GM12864 (cell line): ENCODE measurements around the gene TSPO2.

ENCODE experiments used
- DNase-seq: peaks from one replicate; pipeline ENCODE4 v3.0.0-alpha.2; 2011; ENCODE audit warnings: low read depth
- H3K4me3 ChIP-seq: 2 replicates; pipeline ENCODE4 v1.5.1; 2011; ENCODE audit warnings: mild to moderate bottlenecking, low read depth, low read length, control low read depth
- CTCF ChIP-seq: IDR thresholded peaks from 2 replicates; pipeline ENCODE4 v1.5.1; 2011; ENCODE audit warnings: low read depth, mild to moderate bottlenecking, moderate library complexity, low read length, control low read depth, inconsistent platforms; ENCODE audit errors: missing control alignments

The TSPO2 gene

GRCh38 chr6:41056768-41057490, 14.7 kb downstream of the TSPO2 start:
- no peak overlapping the region for H3K4me3 ChIP-seq
- no peak for DNase-seq
- TF ChIP-seq CTCF = no peak

GRCh38 chr6:41058783-41059181, 16.5 kb downstream of the TSPO2 start:
- no peak overlapping the region for H3K4me3 ChIP-seq
- DNase-seq = no peak
- TF ChIP-seq CTCF = peak; percentile 1

GRCh38 chr6:41059556-41059955, 17.3 kb downstream of the TSPO2 start:
- TF ChIP-seq CTCF = no peak
- no peak overlapping the region for H3K4me3 ChIP-seq
- no peak for DNase-seq

- H3K4me3 ChIP-seq = no peak overlapping the region
- TF ChIP-seq CTCF = no peak
- DNase-seq = no peak
Measured at GRCh38 chr6:41061196-41061726, 19.0 kb downstream of the TSPO2 start.

- no peak for DNase-seq
- H3K4me3 ChIP-seq = no peak overlapping the region
- no peak for TF ChIP-seq CTCF
Measured at GRCh38 chr6:41062056-41062455, 19.8 kb downstream of the TSPO2 start.

- H3K4me3 ChIP-seq = no peak overlapping the region
- no peak for TF ChIP-seq CTCF
- DNase-seq = no peak
Measured at GRCh38 chr6:41063884-41064285, 21.6 kb downstream of the TSPO2 start.

GRCh38 chr6:41064841-41065240, 22.6 kb downstream of the TSPO2 start:
- no peak overlapping the region for H3K4me3 ChIP-seq
- TF ChIP-seq CTCF = no peak
- DNase-seq = no peak
